ENCODE data around the gene ATP6V1F. TPM values are rescaled to one million over a fixed set of nuclear protein-coding genes. Genes with fewer than 3 reads are reported as not detected.

ATP6V1F gene, protein sequence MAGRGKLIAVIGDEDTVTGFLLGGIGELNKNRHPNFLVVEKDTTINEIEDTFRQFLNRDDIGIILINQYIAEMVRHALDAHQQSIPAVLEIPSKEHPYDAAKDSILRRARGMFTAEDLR
- 100 to 1,000 TPM; 103 to 141 (median 116) TPM for polyA plus RNA-seq (ENCODE audit: insufficient read depth in 1 of 5, insufficient read length in 5 of 5, low replicate concordance in 1 of 5)
- long read RNA-seq, donor 1, transcript ATP6V1F-201 (2 exons, 704 nt), result major isoform, 235 of 237 reads
- long read RNA-seq, donor 1, partial matches to known transcripts, result 0 of 237 reads
- long read RNA-seq, donor 1, other reads (novel, unspliced or antisense), result 0 of 237 reads
- long read RNA-seq, donor 2, transcript ATP6V1F-201 (2 exons, 704 nt), result major isoform, 178 of 179 reads
- long read RNA-seq, donor 2, partial matches to known transcripts, result 0 of 179 reads
- long read RNA-seq, donor 2, other reads (novel, unspliced or antisense), result 0 of 179 reads
- long read RNA-seq, donor 3, transcript ATP6V1F-201 (2 exons, 704 nt), result major isoform, 173 of 178 reads
- long read RNA-seq, donor 3, partial matches to known transcripts, result 0 of 178 reads
- long read RNA-seq, donor 3, other reads (novel, unspliced or antisense), result 5 of 178 reads
- long read RNA-seq, donor 4, transcript ATP6V1F-201 (2 exons, 704 nt), result major isoform, 103 of 154 reads
- long read RNA-seq, donor 4, partial matches to known transcripts, result 51 of 154 reads
- long read RNA-seq, donor 4, other reads (novel, unspliced or antisense), result 0 of 154 reads
- long read RNA-seq, donor 5, transcript ATP6V1F-201 (2 exons, 704 nt), result major isoform, 230 of 230 reads
- long read RNA-seq, donor 5, partial matches to known transcripts, result 0 of 230 reads
- long read RNA-seq, donor 5, other reads (novel, unspliced or antisense), result 0 of 230 reads
- long read RNA-seq, donor 6, transcript ATP6V1F-201 (2 exons, 704 nt), result major isoform, 222 of 252 reads
- long read RNA-seq, donor 6, partial matches to known transcripts, result 30 of 252 reads
- long read RNA-seq, donor 6, other reads (novel, unspliced or antisense), result 0 of 252 reads
- long read RNA-seq, donor 7, transcript ATP6V1F-201 (2 exons, 704 nt), result major isoform, 139 of 139 reads
- long read RNA-seq, donor 7, partial matches to known transcripts, result 0 of 139 reads
- long read RNA-seq, donor 7, other reads (novel, unspliced or antisense), result 0 of 139 reads
- long read RNA-seq, donor 8, transcript ATP6V1F-201 (2 exons, 704 nt), result major isoform, 79 of 85 reads
- long read RNA-seq, donor 8, partial matches to known transcripts, result 5 of 85 reads
- long read RNA-seq, donor 8, other reads (novel, unspliced or antisense), result 0 of 85 reads

DNA sequence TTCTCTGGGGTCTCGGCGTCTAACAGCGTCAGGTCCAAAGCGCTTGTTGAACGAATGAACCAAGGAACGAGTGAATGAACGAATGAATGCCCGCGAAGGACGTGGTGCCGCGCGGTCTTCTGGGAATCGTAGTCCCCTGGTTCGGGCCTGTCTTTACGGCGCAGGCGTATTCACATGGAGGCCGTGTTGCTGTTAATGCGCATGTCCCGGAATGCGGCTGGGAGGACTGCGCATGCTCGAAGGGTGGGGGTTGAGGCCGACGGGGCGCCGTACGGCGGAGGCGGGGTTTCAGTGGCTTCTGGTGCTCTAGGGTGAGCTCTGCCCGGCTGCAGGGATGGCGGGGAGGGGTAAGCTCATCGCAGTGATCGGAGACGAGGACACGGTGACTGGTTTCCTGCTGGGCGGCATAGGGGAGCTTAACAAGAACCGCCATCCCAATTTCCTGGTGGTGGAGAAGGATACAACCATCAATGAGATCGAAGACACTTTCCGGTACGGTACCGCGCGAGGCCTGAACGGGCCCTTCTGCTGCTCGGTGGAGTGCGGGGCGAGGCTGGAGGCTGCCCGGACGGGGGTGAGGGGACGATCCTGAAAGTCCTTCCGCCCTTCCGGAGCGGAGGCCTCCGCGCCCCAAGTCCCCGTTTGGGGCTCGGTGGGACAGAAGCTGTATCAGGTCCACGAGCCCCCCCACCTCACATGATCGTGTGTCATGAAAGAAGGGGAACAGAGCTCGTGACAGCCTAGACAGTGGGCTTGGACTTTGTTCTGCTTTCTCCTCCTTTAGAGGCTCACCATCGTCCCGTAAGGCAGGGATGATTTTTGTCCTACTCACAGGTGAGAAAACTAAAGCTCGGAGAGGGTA is at the start of gene ATP6V1F:
Gene ATP6V1F, plus strand, starts transcription at position 286 of the 862 bp plus-strand sequence. Its CDS starts 49 bp downstream, at position 335.
- DNase-seq, result peak; percentile 97 to 99

- DNase-seq, result no peak
Measured at GRCh38 chr7:128814499-128814898, 48.2 kb upstream of the ATP6V1F start.

DNA sequence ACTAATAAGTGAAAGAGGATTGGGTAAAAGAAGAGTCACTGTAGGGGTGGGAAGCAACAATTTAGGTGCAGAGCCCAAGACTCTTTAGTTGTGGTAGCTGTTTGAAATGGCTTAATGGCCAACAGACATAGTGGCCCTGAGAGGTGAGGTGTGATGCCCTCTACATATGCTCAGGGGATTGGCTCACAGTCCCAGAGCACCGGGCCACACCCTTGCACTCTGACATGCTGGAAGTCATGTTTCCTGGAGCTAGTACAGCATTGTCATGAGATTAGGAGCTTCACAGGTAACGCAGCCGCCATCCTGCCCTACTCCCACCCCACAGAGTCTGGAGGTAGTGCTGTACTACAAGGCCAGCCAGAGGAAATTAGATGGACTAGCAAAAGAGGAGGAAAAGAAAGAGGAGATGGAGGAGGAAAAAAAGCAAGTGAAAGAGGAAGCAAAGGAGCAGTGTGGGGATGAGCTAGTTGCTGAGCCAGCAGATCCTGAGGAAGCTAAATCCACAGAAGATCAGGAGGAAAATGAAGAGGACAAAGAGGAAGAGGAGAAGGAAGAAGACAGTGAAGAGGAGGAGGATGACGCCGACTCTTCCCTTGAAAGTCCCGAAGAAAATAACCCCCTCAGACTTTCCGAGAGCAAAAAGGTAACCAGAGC is 47.2 kb upstream of the ATP6V1F start:
- DNase-seq, result no peak

- DNase-seq, result no peak
Measured at GRCh38 chr7:128818694-128819093, 44.0 kb upstream of the ATP6V1F start.

DNA sequence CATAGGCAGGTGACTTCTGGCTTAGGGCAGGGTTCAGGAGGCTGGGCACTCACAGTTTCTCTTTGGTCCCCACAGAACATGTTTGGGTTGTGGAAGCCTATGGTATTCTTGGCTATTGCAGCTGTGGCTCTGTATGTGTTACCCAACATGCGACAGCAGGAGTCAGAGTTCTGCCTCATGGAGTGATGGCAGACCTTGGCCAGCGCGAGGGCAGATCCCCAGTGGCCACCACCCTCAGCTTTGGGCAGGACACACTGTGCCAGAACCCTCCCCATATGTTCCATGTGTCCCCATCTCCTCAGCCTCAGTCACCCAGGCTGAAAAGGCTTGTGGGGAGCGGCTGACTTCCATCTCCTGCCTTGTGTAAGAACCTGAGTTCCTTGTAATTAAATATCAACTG is 40.9 kb upstream of the ATP6V1F start:
- DNase-seq, result no peak

DNA sequence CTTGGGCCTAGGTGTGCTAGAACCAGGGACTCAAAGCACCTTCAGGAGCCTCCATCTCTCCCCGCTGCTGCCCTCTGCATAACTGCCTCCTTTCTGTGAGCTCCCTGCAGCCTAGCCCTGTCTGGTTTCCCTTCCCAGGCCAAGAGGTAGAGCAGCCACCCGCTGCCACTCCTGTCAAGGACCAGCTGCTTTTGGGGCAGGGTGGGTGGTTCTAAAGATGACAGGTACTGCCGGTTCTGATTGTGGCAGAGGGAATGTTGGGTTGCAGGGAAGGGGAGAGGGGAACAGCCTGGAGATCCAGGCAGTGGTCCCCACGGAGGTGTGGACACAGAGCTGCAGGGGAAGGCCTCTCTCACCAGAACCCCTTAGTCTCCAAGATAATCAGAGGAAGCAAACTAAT is 36.1 kb upstream of the ATP6V1F start:
- no peak for DNase-seq

DNA sequence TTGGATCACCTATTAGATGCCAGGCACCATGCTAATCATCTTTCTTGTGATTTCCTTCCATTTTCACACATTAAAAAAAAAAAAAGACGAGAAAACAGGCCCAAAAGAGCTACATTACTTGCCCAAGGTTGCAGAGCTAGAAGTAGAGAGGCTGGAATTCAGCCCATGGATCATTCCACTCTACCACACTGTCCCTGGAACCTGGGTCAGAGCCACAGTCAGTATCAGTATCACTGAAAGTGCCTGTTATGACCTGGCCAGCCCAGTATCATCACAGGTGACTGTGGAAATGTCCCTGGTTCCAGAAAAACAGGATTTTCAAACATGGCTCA is 35.8 kb upstream of the ATP6V1F start:
- no peak for DNase-seq

GRCh38 chr7:128827248-128827958 is 35.3 kb upstream of the ATP6V1F start:
- DNase-seq, result no peak

DNA sequence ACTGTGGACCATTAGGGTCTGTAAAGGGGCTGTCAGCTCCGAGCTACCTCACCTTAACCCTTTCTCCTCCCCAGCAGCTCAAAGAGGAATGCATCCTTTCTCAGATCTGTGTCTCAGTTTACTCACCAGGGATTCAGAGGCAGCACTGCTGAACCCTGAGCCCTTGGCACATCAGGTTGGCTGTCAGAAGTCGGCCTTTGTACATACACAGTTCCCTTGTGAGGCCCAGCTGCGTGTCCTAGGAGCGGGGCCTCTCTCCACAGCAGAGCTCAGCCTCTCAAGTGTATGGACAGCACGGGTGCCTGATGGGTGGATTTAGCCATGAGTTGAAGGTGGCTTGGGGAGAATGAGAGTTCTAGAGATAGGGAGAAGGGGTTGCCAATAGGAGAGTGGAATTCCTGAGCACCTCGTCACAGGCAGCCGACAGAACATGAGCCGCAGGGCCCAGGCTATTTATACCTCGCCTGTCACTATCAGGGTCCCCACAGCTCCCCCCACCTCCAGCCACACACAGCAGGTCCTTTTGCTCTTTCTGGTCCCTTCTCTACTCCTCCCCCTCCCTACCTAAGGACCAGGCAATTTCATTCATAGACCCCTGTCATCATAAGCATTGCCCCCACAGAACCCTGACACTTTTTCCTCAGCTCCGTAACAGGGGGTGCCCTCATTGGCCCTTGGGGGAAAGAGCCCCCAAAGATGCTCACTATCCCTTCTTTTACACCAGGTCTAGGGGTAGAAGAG is 34.5 kb upstream of the ATP6V1F start:
- DNase-seq, result no peak

DNA sequence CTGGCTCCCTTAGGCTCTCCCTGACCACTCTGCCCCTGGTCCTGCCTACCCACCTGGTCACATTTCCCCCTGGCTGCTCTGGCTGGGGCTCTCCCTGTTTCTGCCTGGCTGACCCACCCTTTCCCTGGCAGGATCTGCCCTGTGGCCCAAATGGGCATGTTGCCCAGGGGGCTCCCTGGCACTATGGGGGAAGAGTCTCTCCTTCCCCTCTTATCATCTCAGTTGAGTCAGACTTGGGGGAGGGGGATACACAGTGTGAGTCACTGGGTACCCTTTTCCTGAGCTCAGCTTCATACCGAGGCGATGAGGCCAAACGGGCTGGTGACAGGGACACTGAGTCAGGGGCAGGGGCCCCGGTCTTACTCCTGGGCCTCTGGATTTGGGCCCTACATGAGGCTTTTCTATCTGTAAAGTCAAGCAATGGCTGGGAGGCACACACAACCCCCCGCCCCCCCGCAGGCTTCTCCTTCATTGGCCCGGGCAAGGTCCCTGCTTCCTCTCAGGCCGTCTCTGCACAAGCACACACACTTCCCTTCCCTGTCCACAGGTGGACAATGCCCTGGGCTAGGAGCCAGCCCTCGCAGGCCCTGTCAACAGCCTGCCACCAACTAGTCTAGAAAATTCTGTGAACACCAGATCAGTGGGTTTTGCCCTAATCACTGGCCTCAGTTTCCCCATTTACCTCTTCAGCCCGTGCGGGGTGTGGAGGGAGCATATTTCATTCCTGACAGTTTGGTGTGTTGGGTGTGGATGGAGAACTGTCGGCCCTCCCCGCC is 33.1 kb upstream of the ATP6V1F start:
- DNase-seq, result no peak

DNA sequence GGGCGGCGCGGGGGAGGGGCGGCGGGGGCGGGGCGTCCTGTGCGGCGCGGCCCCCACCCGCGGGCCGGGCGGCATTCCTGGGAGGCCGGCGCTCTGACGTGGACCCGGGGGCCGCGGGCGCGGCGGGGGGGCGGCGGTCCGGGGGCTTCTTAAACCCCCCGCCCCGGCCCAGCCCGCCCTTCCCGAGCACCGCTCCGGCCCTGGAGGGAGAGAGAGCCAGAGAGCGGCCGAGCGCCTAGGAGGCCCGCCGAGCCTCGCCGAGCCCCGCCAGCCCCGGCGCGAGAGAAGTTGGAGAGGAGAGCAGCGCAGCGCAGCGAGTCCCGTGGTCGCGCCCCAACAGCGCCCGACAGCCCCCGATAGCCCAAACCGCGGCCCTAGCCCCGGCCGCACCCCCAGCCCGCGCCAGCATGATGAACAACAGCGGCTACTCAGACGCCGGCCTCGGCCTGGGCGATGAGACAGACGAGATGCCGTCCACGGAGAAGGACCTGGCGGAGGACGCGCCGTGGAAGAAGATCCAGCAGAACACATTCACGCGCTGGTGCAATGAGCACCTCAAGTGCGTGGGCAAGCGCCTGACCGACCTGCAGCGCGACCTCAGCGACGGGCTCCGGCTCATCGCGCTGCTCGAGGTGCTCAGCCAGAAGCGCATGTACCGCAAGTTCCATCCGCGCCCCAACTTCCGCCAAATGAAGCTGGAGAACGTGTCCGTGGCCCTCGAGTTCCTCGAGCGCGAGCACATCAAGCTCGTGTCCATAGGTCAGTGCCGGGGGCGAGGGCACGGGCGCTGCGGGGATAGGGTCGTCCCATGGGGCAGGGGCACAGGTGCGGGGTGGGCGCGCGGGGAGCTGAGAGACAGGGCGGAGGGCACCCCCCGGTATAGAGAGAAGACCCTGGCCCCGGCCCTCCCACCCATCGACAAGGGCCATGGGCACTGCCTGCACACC is 32.2 kb upstream of the ATP6V1F start, which contains the start of gene FLNC:
Gene FLNC, plus strand, starts transcription at position 176 of the 947 bp plus-strand sequence. Its CDS starts 232 bp downstream, at position 408.
- peak; percentile 56 to 58 for DNase-seq

DNA sequence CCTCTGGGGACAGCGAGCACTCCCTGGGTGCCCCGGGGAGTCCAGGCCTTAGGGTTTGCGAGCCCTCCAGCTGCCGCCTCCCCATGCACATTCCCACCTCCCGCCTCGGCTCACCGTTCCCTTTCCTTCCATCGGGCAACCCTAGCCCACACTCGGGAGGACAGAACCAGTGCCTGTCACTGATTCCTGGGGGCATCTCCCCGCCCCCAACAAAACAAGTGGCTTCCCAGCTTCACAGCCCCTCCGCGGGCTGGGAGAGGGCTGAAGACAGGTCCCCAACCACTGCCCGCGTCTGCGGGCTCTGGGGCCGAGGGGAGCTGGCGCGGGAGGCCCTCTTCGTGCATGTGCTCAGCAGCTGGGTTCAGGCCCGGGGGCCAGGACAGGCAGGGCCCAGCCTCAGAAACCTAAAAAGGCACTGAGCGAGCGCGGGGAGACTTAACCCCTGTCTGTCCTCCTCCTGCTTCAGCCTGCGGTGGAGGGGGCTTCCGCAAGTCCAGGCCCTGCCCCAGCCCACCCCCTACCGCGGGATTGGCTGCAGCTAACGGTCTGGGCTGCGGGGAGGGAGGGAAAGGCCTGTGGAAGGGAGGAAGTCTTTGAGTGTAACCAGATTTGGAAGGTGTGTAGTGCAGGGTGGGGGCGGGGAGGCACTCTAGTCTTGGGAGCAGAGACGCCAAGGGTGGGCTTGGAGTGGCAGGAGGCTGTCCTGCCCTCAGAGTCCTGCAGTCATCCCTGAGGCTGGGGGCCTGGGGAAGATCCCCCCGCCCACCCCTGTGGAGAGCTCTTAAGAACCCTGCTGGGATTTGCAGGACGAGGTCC is 31.3 kb upstream of the ATP6V1F start:
- peak; percentile 42 to 60 for DNase-seq

DNA sequence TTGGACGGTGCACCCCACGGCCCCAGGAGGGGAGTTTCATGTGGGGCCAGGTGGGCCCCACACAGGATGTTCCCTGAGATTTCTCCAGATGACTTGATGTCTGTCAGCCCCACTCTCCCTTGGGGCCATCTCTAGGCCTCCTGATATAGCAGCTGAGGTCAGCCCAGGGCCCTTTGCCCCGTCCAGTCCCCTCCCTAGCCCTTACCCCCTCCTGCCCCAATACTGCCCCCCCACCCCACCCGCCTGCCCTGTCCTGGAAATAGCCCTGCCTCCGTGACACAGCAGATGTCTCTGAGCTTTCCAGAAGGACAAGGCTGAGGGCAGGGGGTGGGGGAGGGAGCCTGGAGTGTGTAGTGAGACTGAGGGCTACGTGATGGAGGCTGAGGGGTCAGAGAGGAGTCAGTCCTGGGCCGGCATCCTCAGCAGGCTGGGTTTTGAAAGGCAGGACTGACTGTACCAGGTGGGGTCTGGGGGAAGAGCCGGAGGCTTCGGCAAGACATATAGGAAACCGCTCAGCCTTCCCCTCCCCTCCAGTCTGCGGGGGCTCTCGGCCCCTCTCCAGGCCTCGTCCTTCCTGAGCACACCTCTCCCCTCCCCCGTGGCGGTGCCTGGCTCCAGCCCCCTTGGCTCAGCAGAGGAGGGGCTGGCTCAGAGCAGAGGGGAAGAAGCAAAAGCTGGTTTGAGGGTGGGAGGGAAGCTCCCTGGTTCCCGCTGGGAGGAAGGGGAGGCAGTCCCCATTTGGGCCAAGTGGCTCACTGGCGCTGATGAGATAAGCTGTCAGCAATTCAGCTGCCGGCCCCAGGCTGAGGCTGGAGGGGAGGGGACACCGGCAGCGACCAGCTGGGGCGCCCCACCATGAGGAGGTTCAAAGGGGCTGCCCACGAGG is 30.4 kb upstream of the ATP6V1F start:
- DNase-seq, result peak; percentile 59 to 62

DNA sequence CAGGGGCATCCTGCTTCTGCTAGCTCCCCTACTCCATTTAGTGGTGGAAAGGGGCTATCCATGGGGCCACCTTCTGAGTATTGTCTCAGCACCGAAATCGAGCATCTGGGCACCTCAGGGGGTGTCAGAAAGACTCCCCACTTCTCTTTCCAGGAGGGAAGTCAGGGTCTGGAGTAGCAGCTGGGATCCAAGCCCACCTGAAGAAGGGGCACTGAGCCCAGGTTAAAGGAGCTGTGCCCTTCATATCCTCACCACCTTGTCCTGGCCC is 29.8 kb upstream of the ATP6V1F start:
- no peak for DNase-seq

Data from right lung (tissue), 10 donors.